Renal cortical epithelial cell (primary cell): ENCODE data around the gene ATAD1. TPM values are rescaled to one million over a fixed set of nuclear protein-coding genes. Genes with fewer than 3 reads are reported as not detected.

Experiments used
- DNase-seq: peaks from one replicate; pipeline ENCODE4 v3.0.0-alpha.2; 2011; ENCODE audit warnings: low read depth
- total RNA-seq: library from RNA; depleted of rRNA; stranded (reverse); fragments of >200 nt; gene quantifications from 2 replicates; pipeline ENCODE4 v1.2.3, GENCODE V29; 2014

The ATAD1 gene
- total RNA-seq, 1 donor from 2014 or later, result 99.5 TPM

- DNase-seq, result no peak
Observed at GRCh38 chr10:87803328-87803727, 14.7 kb downstream of the ATAD1 start.

DNA sequence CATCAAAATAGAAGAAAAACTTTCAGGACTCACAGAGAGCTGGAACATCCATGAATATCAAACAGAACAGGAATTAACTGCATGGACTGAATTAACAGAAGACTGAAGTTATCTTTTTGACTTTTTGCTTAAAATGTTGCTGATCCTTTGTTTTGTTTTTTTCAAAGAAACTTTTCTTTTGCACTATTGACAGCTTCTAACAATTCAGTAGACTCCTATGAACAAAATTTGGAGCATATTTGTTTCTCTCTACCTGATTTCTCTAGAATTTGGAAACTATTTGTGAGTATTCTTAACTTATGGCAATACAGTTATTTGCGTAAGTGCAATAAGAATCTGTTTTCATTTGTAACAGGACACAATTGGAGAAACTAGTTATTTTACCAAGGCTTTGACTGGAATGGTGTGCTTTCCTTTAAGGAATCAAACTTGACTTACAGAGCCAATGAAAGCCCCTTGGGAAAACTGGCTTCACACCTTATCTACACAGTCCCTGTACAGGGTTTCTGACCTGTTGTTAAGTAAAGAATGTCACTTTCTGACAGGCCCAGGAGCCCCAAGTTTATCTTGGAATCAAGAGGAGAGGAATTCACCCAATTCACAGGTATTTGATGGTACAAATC is 16.1 kb downstream of the ATAD1 start:
- peak; percentile 9 for DNase-seq

GRCh38 chr10:87799860-87800259 is 18.2 kb downstream of the ATAD1 start:
- DNase-seq, result no peak

DNA sequence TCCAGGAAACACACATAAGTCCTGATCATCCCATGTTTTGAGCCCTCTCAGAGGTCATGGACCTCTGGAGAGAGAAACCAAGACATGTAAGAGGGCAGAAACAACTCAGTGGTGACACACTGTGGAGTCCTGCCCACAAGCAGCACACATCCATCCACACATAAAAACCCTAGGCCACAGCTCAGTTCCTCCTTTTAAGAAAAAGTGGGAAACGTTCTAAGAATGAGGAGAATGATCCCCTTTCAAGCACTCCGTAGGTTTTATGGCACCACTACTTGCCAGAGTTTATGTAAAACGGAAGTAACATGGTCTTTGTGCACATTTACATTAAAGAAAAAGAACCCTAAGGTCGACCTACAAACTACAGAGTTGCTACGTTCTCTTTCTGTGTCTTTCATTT is 19.9 kb downstream of the ATAD1 start:
- no peak for DNase-seq

- DNase-seq, result no peak
Observed at GRCh38 chr10:87794285-87794684, 23.7 kb downstream of the ATAD1 start.

DNA sequence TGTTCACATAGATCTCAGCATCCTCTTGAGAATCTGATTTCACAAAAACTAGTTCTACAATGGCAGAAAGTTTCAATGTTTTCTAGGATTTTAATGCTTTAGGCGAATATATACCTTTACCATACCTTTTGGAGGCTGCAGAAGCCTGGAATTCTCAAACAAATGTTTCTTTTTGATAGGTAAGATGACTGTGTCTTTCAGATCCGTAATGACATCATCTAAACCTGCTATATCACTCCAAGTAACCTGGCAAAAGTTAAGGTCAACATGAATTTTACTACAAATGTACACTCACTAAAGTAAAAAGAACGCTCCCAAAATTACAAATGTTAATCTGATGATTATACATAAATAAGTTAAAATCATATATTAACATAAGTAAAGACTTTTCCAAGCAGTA is 27.8 kb downstream of the ATAD1 start:
- DNase-seq, result no peak

GRCh38 chr10:87786421-87786820 is 31.6 kb downstream of the ATAD1 start:
- DNase-seq, result no peak

DNA sequence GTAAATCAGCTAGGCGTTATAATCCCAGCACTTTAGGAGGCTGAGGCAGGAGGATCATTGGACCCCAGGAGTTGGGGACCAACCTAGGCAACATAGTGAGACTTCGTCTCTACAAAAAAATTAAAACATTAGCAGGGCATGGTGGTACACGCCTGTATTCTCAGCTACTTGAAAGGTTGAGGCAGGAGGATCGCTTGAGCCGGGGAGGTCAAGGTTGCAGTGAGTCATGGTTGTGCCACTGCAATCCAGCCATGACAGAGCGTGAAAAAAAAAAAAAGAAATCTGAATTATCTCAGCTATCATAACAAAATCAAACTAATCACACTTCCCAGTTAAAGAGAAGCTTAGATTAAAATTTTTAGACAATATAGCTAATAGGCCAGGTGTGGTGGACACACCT is 35.3 kb downstream of the ATAD1 start:
- peak; percentile 81 for DNase-seq

- no peak for DNase-seq
Observed at GRCh38 chr10:87781545-87781944, 36.5 kb downstream of the ATAD1 start.

DNA sequence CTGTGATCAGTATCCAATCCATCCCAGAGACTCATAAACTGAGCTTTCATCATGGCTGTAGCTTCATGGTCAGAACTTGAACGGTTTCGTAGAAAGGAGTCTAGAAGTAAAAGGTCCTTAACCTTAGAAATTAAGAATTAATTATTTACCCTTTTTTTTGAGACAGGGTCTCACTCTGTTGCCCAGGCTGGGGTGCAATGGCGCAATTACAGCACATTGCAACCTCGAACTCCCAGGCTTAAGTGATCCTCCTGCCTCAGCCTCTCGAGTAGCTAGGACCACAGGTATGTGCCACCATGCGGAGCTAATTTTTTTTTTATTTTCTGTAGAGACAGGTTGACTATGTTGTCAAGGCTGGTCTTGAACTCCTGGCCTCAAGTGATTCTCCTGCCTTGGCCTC is 41.7 kb downstream of the ATAD1 start:
- no peak for DNase-seq

DNA sequence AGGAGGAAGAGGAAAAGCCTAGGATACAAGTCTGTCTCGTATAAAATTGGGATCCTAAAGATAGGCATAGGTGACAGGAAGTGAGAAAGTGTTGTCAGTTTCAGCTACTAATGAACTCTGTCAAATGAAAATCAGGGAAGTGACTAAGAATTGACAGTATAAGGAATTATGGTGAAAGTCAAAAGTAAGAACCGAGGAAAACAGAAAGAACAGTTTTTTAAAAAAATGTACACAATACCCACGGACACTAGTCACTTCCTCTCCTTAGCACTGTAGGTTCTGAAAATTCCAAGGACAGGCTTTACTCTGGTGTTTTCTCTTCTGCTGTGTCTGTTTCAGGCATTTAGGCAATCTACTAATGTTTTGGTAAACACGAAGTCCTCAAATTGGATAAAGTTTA is 42.3 kb downstream of the ATAD1 start:
- no peak for DNase-seq

DNA sequence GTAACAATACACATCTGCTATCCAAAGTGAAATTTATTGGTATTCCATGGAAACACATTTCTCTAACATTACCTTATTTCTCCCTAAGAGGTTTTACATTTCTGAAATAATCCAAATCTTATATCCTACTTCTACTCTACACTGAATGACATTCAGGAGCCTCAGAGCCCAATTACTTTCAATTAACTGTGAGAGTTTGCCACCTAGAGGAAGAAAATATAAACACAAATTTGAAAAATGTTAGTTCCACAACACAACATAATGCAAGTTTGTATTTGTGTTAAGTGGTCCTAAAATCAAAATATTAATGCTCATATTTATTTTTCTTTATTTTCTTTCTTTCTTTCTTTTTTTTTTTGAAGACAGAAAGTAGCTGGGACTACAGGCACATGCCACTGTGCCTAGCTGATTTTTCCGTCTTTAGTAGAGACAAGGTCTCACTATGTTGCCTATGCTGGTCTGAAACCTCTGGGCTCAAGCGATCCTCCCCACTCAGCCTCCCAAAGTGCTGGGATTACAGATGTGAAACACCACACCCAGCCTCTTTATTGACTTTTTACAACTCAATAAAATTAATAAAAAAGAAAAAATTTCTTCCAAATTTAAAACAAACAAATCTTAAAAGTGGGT is 46.0 kb downstream of the ATAD1 start:
- DNase-seq, result peak; percentile 40

DNA sequence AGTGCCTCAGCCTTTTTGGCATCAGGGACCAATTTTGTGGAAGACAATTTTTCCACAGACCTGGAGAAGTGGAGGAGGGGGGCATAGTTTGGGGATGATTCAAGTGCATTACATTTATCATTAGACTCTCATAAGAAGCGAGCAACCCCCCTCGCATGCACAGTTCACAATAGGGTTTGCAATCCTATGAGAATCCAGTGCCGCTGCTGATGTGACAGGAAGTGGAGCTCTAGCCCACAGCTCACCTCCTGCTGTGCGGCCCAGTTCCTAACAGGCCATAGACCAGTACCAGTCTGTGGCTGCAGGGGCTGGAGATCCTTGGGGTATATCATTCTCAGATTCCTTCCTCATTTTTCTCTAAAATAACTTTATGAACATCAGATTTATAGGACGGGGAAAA is 50.8 kb downstream of the ATAD1 start:
- no peak for DNase-seq

DNA sequence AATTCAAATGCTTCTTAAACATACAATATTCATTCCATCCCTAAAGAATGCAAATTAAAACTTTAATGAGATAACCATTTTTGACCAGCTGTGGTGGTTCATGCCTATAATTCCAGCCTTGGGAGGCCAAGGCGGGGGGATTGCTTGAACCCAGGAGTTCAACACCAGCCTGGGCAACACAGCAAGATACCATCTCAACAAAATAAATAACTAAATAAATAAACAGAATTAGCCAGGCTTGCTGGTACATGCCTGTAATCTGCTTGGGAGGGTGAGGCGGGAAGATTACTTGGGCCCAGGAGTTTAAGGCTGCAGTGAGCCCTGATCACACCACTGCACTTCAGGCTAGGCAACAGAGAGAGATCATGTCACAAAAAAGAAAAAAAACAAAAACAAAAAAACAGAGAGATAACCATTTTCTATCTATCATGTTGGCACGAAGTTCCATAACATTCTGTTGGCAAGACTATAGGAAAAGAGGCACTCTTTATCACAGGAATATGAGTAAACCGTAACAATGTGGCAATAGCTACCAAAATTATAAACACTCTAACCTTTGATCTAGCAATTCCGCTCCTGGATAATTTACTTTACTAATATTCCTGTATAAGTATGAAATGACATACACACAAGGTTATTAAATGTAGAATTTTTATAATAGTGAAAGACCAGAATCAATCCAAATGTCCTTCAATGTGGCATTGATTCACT is 52.2 kb downstream of the ATAD1 start:
- no peak for DNase-seq

- no peak for DNase-seq
Observed at GRCh38 chr10:87764072-87764934, 53.7 kb downstream of the ATAD1 start.

DNA sequence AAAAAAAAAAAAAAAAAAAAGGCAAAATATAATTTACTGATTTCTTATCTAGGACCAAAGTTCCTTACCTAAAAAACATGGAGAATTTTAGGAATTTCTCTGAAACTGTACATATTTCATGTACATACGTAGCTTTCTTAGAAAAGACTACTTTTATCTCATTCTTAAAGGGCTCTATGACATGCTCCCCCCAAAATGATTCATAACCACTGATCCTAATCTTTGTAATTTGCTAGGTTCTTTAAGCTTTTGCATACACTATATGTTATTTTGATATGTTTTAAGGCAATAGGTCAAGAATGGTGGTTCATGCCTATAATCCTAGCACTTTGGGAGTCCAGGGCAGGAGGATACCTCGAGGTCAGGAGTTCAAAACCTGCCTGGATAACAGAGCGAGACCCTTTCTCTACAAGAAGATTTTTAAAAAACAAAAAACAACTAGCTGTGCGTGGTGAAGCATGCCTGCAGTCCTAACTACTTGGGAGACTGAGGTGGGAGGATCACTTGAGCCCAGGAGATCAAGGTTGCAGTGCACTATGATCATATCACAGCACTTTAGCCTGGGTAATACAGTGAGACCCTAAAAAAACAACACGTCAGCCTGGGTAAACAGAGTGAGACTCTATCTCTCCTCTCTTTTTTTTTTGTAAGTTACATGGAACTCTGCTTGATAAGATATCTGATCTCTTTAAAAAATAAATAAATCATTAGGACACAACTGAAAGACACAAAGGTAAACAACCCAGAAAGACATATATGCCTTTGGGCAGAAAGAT is 54.8 kb downstream of the ATAD1 start:
- DNase-seq, result no peak

DNA sequence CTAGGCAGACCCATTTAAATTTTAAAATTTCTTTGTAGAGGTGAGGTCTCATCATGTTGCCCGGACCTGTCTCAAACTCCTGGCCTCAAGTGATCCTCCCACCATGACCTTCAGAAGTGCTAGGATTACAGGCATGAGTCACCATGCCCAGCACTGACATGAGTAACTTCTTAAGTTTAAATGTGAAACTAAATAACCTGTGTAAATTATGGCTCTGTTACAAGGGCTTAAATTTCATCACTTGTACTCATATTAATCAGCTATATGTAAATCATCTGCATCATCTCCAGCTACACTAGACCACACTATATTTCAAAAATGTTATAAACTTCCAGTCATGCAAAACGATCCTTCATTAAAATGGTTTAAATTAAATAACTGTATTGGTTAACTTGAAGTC is 56.1 kb downstream of the ATAD1 start:
- DNase-seq, result peak; percentile 86

GRCh38 chr10:87761153-87761552 is 56.9 kb downstream of the ATAD1 start:
- no peak for DNase-seq

DNA sequence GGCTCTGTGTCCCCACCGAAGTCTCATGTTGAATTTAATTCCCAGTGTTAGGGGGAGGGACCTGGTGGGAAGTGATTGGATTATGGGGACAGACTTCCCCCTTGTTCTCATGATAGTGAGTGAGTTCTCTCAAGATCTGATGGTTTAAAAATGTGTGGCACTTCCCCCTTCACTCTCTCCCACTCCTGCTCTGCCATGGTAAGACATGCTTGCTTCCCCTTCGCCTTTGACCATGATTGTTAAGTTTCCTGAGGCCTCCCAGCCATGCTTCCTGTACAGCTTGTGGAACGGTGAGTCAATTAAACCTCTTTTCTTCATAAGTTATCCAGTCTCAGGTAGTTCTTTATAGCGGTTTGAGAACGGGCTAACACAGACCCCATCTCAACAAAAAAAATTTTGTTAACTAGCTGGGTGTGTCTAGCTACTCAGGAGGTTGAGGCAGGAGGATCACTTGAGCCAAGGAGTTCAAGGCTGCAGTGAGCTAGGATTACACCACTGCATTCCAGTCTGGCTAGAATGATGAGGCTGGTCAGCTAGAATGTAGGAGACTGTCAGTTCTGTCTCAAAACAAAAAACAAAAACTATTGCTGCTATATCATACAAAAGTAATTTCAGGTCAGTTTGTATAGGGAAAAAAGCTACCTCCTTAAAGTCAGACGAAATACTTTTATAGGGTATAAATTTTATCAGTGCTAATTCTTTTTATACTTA is 57.7 kb downstream of the ATAD1 start:
- no peak for DNase-seq

DNA sequence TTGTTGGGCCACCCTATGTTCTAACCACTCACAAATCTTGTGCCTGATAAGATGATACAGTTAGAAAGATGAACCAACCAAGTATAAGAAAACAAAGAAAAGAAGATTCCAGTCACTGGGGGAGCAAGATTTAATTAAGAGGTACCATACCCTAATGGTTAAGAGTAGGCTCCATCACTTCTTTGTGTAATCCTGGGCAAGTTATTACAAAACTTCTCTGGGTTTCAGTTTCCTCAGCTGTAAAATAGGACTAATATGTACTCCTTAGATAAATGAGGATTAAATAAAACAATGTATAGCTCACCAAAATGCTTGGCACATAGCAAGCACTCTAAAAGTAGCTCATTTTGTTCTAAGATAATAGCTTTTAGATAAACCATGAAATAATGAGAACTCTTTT is 58.5 kb downstream of the ATAD1 start:
- DNase-seq, result no peak

GRCh38 chr10:87757685-87758084 is 60.3 kb downstream of the ATAD1 start:
- DNase-seq, result no peak
